ENCODE measurements around the gene CLK4. TPM values are rescaled to one million over a fixed set of nuclear protein-coding genes. Genes with fewer than 3 reads are reported as not detected.
A peak's percentile ranks its signal among the peaks of the same experiment; 100 is the strongest.

Gene CLK4
- total RNA-seq, 4 donors from 2014 or later, result 33.5 to 59.0 (median 41.5) TPM

- TF ChIP-seq POLR2A (IDR thresholded peaks at IDR 0.05), result no peak
- TF ChIP-seq, protein P1, sequence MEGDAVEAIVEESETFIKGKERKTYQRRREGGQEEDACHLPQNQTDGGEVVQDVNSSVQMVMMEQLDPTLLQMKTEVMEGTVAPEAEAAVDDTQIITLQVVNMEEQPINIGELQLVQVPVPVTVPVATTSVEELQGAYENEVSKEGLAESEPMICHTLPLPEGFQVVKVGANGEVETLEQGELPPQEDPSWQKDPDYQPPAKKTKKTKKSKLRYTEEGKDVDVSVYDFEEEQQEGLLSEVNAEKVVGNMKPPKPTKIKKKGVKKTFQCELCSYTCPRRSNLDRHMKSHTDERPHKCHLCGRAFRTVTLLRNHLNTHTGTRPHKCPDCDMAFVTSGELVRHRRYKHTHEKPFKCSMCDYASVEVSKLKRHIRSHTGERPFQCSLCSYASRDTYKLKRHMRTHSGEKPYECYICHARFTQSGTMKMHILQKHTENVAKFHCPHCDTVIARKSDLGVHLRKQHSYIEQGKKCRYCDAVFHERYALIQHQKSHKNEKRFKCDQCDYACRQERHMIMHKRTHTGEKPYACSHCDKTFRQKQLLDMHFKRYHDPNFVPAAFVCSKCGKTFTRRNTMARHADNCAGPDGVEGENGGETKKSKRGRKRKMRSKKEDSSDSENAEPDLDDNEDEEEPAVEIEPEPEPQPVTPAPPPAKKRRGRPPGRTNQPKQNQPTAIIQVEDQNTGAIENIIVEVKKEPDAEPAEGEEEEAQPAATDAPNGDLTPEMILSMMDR (IDR thresholded peaks at IDR 0.05), result no peak
- no peak for DNase-seq
- Histone ChIP-seq H3K27me3 (no peaks in the 10 kb centered on the region), H3K36me3 (no peaks in the 10 kb centered on the region), H3K27ac (no peak overlapping the region), H3K4me3 (no peak overlapping the region), H3K4me1 (no peaks in the 10 kb centered on the region), H3K9me3 (no peaks in the 10 kb centered on the region)
These were observed 5.4 kb upstream of the CLK4 start for GRCh38 chr5:178632285-178632684.

DNA sequence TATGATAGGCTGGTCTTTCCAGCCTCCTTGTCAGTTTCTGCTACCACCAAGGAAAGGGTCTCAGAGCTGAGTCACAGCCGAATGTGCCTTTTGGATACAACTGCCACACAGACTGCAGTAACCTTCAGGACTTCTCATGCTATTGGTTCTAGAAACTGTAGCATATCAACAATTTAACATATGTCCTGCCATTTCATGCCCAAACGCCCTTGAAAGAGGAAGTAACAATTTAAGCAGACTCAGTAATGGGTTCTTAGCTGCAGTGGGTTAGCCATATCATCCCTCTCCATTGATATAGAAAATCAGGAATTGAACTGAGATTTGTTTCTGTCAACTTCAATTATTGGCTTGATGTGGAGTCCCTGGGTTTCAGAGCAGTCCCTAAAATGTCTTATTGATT is 4.1 kb upstream of the CLK4 start:
- no peaks in the 10 kb centered on the region for H3K27me3 ChIP-seq
- no peak overlapping the region for H3K4me3 ChIP-seq
- no peak overlapping the region for H3K27ac ChIP-seq
- no peak for DNase-seq
- H3K36me3 ChIP-seq, result no peaks in the 10 kb centered on the region
- TF ChIP-seq POLR2A (IDR thresholded peaks at IDR 0.05), result no peak
- TF ChIP-seq, protein P1 (IDR thresholded peaks at IDR 0.05), result no peak
- no peaks in the 10 kb centered on the region for H3K4me1 ChIP-seq
- H3K9me3 ChIP-seq, result no peaks in the 10 kb centered on the region

GRCh38 chr5:178630475-178630930 is 3.7 kb upstream of the CLK4 start:
- Histone ChIP-seq H3K4me1 (peaks cover 0 to under 1% (median 0%) of the 10 kb centered on the region in 4 donors), H3K27me3 (no peaks in the 10 kb centered on the region), H3K36me3 (no peaks in the 10 kb centered on the region), H3K9me3 (no peaks in the 10 kb centered on the region), H3K27ac (no peak overlapping the region), H3K4me3 (no peak overlapping the region)
- no peak for TF ChIP-seq POLR2A (IDR thresholded peaks at IDR 0.05)
- TF ChIP-seq, protein P1 (IDR thresholded peaks at IDR 0.05), result no peak
- DNase-seq, result no peak

GRCh38 chr5:178627259-178627598 is 379 bp upstream of the CLK4 start:
- TF ChIP-seq, protein P1 (IDR thresholded peaks at IDR 0.05), result no peak
- TF ChIP-seq POLR2A (IDR thresholded peaks at IDR 0.05), result no peak
- H3K36me3 ChIP-seq, result peaks cover 0 to 6% (median 0%) of the 10 kb centered on the region in 3 donors
- no peak for DNase-seq
- H3K4me1 ChIP-seq, result peaks cover 0 to 23% (median 2%) of the 10 kb centered on the region in 4 donors
- H3K27me3 ChIP-seq, result no peaks in the 10 kb centered on the region
- peak overlapping the region; percentile 76 to 96 (median 94) for H3K4me3 ChIP-seq
- H3K9me3 ChIP-seq, result no peaks in the 10 kb centered on the region
- H3K27ac ChIP-seq, result peak overlapping the region; percentile 94 to 98 (median 96)

GRCh38 chr5:178625679-178626483 is 969 bp downstream of the CLK4 start:
- H3K27me3 ChIP-seq, result no peaks in the 10 kb centered on the region
- H3K4me1 ChIP-seq, result peaks cover 0 to 23% (median 2%) of the 10 kb centered on the region in 4 donors
- no peaks in the 10 kb centered on the region for H3K9me3 ChIP-seq
- TF ChIP-seq, protein P1 (IDR thresholded peaks at IDR 0.05), result no peak
- no peak for TF ChIP-seq POLR2A (IDR thresholded peaks at IDR 0.05)
- peak overlapping the region; percentile 94 to 98 (median 96) for H3K27ac ChIP-seq
- DNase-seq, result no peak
- peaks cover 0 to 19% (median 4%) of the 10 kb centered on the region in 3 donors for H3K36me3 ChIP-seq
- peak overlapping the region; percentile 76 to 96 (median 94) for H3K4me3 ChIP-seq
